Left kidney (tissue), 8 donors: ENCODE data around the gene CPNE9. TPM values are rescaled to one million over a fixed set of nuclear protein-coding genes. Genes with fewer than 3 reads are reported as not detected.

ENCODE experiments used
- DNase-seq: peaks from one replicate; pipeline ENCODE4 v3.0.0-alpha.2; 2013
- long read RNA-seq, 8 donors: transcript quantifications; one replicate each; lab custom pipeline, GENCODE V29; 2026
- polyA plus RNA-seq: library from polyadenylated mRNA; unstranded; fragments of 120-200 nt; gene quantifications from one replicate; pipeline ENCODE4 v1.2.1, GENCODE V29; 2013; ENCODE audit not compliant: insufficient read length

CPNE9 gene, protein sequence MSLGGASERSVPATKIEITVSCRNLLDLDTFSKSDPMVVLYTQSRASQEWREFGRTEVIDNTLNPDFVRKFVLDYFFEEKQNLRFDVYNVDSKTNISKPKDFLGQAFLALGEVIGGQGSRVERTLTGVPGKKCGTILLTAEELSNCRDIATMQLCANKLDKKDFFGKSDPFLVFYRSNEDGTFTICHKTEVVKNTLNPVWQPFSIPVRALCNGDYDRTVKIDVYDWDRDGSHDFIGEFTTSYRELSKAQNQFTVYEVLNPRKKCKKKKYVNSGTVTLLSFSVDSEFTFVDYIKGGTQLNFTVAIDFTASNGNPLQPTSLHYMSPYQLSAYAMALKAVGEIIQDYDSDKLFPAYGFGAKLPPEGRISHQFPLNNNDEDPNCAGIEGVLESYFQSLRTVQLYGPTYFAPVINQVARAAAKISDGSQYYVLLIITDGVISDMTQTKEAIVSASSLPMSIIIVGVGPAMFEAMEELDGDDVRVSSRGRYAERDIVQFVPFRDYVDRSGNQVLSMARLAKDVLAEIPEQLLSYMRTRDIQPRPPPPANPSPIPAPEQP
- polyA plus RNA-seq, result not detected
- long read RNA-seq, donor 1, result 0 reads
- long read RNA-seq, donor 2, result 0 reads
- long read RNA-seq, donor 3, result 0 reads
- long read RNA-seq, donor 4, result 0 reads
- long read RNA-seq, donor 5, result 0 reads
- long read RNA-seq, donor 6, result 0 reads
- long read RNA-seq, donor 7, result 0 reads
- long read RNA-seq, donor 8, result 0 reads

GRCh38 chr3:9703736-9704346, at the start of gene CPNE9:
CPNE9 (plus strand) TSS chr3:9703833; CDS start chr3:9703997, 164 bp downstream.
- DNase-seq, result no peak

- no peak for DNase-seq
Observed at GRCh38 chr3:9659849-9660248, 43.8 kb upstream of the CPNE9 start.

DNA sequence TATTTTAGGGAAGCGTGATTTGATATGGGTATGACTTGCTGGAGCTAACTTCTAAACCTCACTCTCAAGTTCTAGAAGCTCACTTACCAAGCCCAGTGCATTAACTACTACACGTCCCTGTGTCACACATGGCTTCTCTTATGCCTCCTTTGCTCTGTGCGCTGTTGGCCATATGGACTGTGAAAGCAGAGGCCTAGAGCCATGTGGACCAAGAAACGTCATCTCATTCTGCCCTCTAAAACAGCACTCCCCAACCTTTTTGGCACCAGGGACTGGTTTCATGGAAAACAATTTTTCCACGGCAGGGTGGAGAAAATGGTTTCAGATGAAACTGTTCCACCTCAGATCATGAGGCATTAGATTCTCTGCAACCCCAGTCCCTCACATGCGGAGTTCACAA, 42.7 kb upstream of the CPNE9 start:
- DNase-seq, result no peak

- no peak for DNase-seq
Observed at GRCh38 chr3:9664119-9664751, 39.4 kb upstream of the CPNE9 start.

GRCh38 chr3:9666704-9667445, 36.8 kb upstream of the CPNE9 start:
- no peak for DNase-seq

DNA sequence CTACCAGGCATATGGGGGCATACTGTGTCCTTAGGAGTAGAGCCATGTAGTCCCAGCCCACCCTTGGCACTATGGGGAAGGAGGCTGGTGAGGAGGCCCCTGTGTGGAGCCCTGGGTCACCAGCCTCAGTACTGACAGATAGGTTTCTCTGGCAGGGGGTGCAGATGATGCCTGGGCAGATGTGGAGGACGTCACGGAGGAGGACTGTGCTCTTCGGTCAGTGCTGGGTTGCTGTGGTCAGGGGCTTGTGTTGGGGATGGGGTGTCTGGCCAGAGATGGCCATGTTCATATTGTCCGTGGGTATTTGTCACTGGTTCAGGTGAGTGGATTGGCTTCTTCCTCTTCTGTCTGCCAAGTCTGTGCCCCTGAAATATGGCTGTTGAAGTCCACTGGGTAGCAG, 34.4 kb upstream of the CPNE9 start:
- DNase-seq, result no peak

- DNase-seq, result no peak
Observed at GRCh38 chr3:9669720-9670432, 33.8 kb upstream of the CPNE9 start.

GRCh38 chr3:9673082-9673481, 30.6 kb upstream of the CPNE9 start:
- DNase-seq, result no peak

DNA sequence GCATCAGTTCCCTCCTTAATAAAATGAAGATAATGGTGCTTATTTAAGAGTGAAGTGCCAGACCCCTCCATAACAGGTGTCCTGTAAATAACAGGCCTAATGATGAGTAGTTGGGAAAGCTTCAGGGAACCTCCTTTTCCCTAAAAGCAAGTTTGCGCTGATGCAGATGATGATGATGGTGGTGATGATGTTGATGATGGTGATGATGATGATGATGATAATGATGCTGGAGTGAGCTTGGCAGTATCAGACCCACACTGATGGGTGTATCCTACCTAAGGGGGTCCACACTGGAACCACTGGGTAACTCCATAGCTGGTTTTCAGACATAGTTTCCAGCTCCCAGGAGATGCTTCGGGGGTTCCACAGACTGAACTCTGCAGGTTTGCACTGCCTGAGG, 29.9 kb upstream of the CPNE9 start:
- no peak for DNase-seq

DNA sequence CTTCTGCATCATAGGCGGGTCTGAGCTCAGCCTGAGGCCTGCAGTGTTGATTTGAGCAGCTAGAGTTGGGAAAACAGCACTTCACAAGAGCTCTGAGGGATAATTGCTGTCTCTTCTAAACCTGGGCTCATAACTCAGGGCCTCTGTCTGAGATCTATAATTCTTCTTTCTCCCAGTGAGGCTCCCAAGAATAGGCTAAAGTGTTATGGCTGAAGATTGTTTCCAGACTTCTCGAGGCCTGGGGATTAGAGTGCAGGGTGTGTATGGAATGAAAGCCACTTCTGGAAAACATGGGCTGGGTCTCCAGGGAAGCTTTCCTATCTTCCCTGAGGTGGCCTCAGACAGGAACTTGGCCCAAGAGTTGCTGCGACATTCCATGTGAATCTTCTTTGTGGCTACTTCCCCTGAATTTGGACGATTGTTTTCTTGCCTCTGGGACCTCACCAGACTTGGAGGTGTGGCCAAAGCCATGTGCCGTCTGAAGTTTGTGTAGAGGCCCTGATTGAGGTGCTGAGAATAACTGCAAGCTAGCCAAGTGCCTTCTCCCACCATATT, 27.8 kb upstream of the CPNE9 start:
- no peak for DNase-seq

DNA sequence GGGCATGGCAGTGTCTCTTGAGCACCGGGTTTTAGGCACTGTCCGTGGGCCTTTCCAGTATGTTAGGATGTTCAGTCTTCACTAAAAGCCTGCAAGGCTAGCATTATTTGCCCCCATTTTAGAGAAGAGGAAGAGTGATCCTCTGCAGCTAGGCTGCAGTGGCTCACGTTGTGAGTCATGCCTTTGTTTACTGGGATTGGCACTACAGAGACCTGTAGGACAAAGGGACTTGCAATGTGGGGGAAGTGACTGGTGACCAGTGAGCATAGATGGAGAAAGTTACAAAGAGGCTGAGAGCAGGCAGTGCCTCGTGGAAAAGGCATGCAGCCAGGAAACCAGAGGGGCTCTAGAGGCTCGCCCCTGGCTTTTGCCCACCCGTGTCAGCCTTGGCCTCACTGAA, 26.8 kb upstream of the CPNE9 start:
- no peak for DNase-seq

GRCh38 chr3:9678493-9678892, 25.1 kb upstream of the CPNE9 start:
- DNase-seq, result no peak

DNA sequence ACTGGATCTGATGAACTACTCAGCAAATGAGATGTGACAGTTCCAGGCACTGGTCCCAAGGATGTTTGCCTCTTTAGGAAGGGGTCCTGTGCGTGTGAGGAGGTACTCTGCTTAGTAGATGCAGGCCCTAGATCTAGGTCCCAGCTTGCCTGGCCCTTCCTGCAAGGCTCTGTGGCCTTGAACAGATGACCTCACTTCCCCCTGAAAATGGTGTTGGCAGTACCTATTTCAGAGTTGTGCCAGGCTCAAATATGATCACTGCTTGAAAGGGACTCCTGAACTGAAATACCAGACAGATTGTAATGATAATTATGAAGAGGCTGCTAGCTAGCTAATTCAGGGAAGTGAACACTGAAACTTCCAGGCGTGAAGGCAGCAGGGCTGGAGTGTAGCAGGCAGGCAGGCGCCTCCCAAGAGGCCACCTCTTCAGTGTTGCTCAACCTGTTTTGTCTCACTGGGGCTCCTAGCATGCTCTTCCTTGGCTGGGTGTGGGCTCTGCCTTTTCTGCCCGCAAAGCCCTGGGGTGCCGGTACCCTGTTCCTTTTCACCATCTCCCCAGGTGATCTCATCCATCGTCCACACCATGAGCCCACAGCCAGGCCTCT, 24.1 kb upstream of the CPNE9 start:
- no peak for DNase-seq

- DNase-seq, result no peak
Observed at GRCh38 chr3:9681011-9681722, 22.5 kb upstream of the CPNE9 start.

GRCh38 chr3:9681723-9682081, 21.9 kb upstream of the CPNE9 start:
- no peak for DNase-seq

DNA sequence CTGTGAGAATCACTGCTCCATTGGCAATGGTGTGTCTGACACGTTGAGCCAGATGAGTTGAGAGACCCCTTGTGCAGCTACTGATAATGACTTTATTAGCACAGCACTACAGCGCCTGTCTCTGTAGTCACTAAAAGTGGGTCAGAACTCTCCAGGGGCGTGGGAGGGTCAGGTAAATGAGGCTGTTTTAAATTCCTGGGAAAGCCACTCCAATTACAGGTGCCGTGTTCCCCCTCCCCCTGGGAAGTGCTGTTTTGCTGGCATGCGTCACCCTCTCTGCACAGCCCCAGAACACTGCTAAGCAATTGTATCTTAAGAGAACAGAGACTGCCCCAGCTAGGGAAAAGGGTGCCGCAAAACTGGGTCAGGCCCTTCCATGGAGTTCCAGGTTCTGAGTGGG, 21.5 kb upstream of the CPNE9 start:
- DNase-seq, result no peak

GRCh38 chr3:9683426-9683825, 20.2 kb upstream of the CPNE9 start:
- DNase-seq, result no peak

GRCh38 chr3:9685216-9686049, 18.2 kb upstream of the CPNE9 start:
- no peak for DNase-seq

DNA sequence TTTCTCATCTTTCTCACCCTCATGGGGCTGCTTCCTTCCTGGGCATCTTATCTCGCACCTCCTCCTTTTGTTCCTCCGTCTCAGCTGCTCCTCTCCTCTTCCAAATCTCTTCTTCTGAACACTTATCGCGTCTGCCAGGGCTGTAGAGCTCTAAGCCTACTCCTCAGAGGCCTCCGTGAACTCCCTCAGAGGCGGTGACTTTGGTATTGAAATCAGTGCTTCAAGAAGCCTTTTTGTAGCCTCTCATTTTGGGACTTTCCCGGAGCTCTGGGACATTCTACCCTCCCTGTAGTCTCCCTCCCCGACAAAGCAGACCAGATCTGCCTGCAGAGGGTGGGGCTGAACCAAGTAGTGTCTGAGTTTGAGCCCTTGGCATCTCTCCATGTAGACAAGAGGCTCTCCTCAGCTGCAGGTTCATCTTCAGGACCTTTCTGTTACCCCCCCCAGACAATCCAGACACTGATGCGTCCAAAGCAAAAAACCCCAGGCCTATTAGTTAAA, 17.5 kb upstream of the CPNE9 start:
- no peak for DNase-seq
